ENCODE results near the gene CR1L.
"Not testable (repeated sequence)": the region's sequence is repeated elsewhere in the genome, so short reads cannot be mapped to it uniquely, and the experiment has no call there.

Gene CR1L

DNA sequence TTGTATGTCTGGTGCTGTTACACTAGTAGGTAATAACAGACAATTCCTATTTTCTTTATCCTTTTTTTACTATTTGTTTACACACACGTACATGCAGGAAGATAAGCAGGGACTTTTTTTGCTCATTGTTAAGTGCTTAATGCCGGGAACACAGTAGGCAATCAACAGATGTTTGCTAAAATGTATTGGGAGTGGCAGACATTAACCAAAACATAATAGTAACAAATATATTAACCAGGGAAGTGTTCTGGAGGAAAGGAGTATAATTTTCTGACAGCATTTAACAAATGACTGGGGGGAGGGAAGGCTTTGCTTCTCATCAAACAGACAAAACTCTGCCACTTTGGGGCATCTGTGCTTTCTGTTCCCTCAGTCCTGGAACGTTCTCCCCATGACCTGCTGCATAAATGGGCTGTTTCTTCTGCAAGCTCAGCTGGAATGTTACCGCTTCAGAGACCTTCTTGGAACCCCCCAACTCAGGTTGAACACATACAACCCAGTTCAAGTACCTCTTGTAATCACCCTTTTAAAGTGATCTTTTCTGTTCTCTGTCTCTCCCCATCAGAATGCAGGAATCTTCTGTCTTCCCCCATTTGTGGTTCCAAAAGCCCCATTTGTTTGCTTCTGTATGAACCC is 2.1 kb downstream of the CR1L start:
- DNase-seq, result no peak

- DNase-seq, result no peak
These were observed 2.9 kb downstream of the CR1L start for GRCh38 chr1:207647671-207648333.

- no peak for DNase-seq
These were observed 3.6 kb downstream of the CR1L start for GRCh38 chr1:207648334-207649209.

DNA sequence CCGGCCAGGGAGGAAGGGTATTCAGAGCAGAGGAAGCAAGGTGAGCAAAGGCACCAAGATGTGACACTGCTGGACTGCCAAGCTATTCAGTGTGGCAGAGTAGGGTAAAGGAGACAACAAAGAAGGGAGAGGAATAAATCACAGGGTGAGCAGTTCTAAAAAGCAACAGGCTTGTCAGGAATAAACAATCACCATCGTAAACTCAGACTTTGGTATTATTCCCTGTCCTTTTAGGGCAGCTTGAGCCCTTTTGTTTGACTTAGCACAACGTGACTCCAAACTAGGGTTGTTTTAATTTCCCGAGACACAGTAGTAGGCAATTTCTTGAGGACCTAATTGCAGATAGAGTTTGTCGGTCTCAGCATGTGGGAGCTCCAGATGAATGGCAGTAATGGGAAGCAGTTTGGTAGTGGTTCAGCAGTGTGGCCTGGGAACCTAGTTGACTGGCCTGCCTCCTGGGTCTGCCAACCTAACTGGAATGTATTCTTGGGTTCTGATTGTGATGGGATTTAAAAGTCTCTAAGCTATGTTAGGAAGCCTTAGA is 4.3 kb downstream of the CR1L start:
- DNase-seq, result no peak

DNA sequence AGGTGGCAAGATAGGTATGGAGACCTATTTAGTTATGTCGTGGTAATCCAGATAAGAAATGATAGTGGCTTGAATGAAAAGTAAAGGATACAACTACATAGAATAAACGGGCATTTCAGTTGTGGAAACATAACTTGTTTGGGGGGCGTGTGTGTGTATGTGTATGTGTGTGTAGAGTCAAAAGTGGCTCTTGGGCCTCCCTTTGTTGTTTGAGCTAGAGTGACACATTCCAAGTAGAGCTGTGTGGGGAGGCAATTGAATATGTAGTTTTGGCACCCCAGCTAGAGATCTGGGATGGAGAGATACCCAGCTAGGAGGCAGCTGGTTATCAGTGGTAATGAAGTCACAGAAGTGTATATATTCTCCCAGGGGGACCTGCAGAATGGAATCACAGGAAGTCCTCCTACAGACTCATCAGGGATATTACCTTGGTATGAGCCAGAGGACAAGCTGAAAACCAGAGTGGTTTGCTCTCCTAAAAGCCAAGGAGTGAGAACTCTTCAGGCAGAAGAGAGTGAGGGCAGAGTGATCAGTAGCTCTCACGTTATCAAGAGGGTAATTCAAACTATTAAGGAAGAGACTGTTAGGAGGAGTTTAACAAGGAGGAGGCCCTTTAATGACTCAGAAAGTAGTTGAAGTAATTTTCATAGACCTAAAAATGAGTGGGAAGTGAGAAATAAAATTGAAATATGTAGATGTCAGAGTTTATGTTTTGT is 5.1 kb downstream of the CR1L start:
- no peak for DNase-seq

- DNase-seq, result no peak
These were observed 6.7 kb downstream of the CR1L start for GRCh38 chr1:207651583-207651982.

DNA sequence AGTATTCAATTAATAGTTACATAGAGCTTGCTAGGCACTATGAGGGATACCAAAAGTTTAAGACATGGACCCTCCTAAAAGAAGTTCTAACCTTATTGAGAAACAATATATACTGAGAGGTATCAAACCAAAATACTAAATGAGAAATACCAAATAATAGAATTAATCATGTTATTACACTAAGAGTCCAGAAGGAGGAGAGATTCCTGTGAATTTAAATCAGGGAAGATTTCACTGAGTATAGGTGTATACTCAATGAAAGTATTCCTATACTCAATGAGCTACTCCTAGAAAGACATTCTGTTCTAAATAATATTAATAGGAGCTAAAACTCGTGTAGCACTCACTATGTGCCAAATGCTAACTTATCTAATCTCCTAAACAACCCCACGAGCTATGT is 9.4 kb downstream of the CR1L start:
- DNase-seq, result no peak

GRCh38 chr1:207658408-207658807 is 13.5 kb downstream of the CR1L start:
- DNase-seq, result no peak

GRCh38 chr1:207658904-207659485 is 14.1 kb downstream of the CR1L start:
- no peak for DNase-seq

DNA sequence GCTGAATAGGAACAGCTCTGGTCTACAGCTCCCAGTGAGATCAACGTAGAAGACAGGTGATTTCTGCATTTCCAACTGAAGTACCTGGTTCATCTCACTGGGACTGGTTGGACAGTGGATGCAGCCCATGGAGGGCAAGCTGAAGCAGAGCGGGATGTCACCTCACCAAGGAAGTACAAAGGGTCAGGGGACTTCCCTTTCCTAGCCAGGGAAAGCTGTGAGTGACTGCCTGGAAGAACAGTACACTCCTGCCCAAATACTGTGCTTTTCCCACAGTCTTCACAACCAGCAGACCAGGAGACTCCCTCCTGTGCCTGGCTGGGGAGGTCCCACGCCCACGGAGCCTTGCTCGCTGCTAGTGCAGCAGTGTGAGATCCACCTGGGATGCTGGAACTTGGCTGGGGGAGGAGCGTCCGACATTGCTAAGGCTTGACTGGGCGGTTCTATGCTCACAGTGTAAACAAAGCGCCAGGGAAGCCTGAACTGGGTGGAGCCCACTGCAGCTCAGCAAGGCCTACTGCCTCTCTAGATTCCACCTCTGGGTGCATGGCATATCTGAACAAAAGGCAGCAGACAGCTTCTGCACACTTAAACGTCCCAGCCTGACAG is 14.7 kb downstream of the CR1L start:
- DNase-seq, result no peak

DNA sequence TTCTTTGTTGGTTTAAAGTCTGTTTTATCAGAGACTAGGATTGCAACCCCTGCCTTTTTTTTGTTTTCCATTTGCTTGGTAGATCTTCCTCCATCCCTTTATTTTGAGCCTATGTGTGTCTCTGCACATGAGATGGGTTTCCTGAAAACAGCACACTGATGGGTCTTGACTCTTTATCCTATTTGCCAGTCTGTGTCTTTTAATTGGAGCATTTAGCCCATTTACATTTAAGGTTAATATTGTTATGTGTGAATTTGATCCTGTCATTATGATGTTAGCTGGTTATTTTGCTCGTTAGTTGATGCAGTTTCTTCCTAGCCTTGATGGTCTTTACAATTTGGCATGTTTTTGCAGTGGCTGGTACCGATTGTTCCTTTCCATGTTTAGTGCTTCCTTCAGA is 16.5 kb downstream of the CR1L start:
- not testable (repeated sequence) for DNase-seq

GRCh38 chr1:207666342-207666741 is 21.4 kb downstream of the CR1L start:
- no peak for DNase-seq

GRCh38 chr1:207669528-207670009 is 24.6 kb downstream of the CR1L start:
- DNase-seq, result no peak

- no peak for DNase-seq
These were observed 25.3 kb downstream of the CR1L start for GRCh38 chr1:207670192-207670591.

DNA sequence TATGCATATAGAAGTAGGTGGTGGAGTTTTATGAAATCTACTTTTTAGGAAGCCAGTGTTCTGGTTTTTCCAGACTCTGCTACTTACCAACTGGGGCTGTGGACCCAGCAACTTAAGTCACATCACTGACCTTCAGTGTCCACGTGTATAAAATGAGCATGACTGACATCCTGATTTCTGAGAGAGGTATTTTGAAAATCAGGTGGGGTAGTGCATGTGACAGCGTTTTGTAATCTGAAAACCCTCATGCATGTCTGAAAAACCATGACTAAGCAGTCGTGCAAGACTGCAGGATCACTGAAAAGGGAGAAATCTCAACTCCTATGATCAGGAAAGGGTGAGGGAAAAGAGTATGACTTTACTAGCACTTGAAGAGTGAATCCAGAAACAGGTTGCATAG is 26.1 kb downstream of the CR1L start:
- no peak for DNase-seq

- no peak for DNase-seq
These were observed 27.7 kb downstream of the CR1L start for GRCh38 chr1:207672522-207673130.

GRCh38 chr1:207673399-207673798 is 28.5 kb downstream of the CR1L start:
- DNase-seq, result no peak

- no peak for DNase-seq
These were observed 31.2 kb downstream of the CR1L start for GRCh38 chr1:207676153-207676552.

- not testable (repeated sequence) for DNase-seq
These were observed 35.9 kb downstream of the CR1L start for GRCh38 chr1:207680590-207681388.

- not testable (repeated sequence) for DNase-seq
These were observed 38.0 kb downstream of the CR1L start for GRCh38 chr1:207682872-207683434.
